Activated naive CD4-positive, alpha-beta T cell treated with anti-CD3 and anti-CD28 coated beads, Interleukin-2, amount 10 ng/mL, durations not matched to agents 5 hours and 36 hours (primary cell): ENCODE data around the gene STK32B. TPM values are rescaled to one million over a fixed set of nuclear protein-coding genes. Genes with fewer than 3 reads are reported as not detected.

Experiments
- total RNA-seq, 2 experiments: library from RNA; stranded (reverse); gene quantifications; one replicate each; pipeline ENCODE4 v1.2.3, GENCODE V29; 2021

The STK32B gene
- not detected for total RNA-seq

DNA sequence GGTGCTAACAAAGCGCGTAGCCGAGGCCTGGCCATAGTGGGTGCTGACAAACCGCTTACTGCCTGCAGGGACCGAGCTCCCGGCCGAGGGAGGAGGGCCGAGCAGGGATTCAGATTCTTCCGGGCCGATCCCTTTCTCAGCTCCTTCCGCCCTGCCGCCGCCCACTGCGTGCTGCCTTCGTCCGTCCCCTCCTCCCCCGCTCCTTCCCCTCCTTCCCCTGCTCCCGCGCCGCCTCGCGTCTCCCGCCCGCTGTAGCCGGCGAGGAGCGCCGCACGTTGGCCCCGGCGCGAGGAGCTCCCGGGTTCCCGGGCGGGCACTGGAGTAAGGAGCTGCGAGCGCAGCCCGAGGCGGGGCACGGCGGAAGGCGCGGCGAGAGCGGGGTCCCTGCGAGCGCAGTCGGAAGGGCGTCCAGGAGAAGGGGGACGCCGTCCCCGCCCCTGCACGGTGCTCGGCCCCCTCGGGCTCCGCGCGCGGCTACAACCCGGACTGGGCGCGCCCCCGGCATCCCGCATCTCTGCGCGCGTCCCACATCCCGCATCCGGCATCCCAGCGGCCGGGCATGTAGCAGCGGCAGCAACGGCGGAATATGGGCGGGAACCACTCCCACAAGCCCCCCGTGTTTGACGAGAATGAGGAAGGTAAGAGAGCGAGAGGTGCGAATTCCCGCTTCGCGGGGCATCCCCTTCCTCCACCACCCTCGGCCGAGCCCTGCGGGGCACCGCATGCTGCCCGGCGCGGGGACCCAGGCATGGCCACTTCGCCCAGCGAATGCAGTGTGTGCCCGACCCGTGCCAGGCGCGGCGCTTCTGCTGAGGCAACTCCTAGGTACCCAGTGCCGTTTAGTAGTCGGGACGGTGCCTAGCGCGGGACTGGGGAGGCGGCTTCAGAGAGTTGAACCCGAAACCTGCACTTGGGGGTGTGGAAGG is at the start of gene STK32B:
Gene STK32B (plus strand): TSS at position 203 of the 926 bp plus-strand sequence.

DNA sequence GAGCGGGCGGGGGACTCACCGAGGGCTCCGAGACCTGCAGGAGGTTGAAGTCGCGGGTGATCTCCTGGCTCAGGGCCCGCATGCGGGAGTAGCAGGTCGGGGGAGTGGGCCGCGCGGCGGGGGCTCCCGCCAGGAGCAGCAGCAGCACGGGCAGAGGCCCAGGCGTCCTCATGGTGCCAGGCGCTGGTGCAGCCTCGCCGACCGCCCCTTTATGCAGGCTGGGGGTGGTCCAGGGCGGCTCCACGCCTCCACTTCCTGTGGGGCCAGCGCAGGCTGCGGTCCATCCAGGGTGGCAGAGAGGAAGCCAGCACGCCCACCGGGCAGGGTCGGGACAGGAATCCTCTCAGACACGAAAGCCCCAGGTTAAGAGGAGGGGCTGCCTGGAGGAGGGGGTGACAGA is 32.0 kb upstream of the STK32B start, which contains the start of gene CYTL1:
Gene CYTL1 (minus strand): TSS at position 185 of the 400 bp plus-strand sequence. CDS start 13 bp downstream, at position 172.

Other genes with a start within 250 kb of the STK32B start
- not detected for gene MSX1, start 191.8 kb upstream of the STK32B start, total RNA-seq
- not detected for gene CYTL1, start 32.0 kb upstream of the STK32B start, total RNA-seq